ENCODE results near the gene NPW. TPM values are rescaled to one million over a fixed set of nuclear protein-coding genes. Genes with fewer than 3 reads are reported as not detected.
"Not testable (repeated sequence)": the region's sequence is repeated elsewhere in the genome, so short reads cannot be mapped to it uniquely, and the experiment has no call there.

The NPW gene
- total and polyA plus RNA-seq, 2 of the 8 experiments (the other 6 are each of a cell fraction or from before 2014, with no cell fraction given) = 4.0 to 10.3 TPM

DNA sequence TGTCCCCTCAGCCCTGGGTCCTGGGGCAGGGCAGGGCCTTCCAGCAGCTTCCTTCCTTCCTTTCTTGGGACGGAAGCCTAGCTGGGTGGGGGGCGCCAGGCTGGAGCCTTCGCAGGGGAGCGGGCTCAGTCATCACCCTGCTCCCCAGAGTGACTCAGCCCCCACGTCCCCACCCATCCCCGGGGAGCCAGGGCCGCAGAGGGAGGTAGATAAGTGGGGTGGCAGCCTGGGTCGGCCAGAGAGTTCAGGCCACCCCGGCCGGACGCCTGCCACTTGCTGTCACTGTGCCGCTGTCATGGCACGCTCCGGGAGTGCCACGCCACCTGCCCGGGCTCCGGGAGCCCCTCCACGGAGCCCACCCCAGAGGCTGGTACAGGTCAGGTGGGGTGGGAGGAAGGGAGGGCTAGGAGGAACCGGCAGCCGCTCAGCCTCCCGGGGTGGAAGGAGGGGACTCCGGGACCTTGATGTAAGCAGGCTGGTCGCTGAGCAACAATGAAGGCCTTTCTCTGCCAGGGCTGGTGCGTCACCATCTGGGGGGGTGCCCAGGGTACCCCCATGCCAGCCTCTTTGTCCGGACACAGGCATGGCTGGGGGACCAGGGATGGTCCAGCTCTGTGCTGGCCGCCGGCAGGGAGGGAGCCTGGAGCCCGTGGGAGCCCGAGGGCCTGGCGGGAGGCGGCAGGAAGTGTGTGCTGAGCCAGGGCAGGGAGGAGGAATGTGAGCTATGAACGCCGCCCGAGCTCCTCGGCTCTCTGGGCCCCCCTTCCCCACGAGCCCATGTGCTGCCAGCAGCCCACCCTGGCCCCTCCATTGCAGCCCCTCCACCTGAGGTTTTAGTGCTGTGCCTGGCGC, 13.7 kb downstream of the NPW start (continued):
- no peak for TF ChIP-seq SIN3A (conservative IDR thresholded peaks at IDR 0.05 in 1 of 2, IDR thresholded peaks at IDR 0.05 in 1 of 2; ENCODE audit: low read depth in 1 of 2, low read length in 2 of 2)
- no peak for TF ChIP-seq HDAC6 (IDR thresholded peaks at IDR 0.05; ENCODE audit: low read depth, low read length)

DNA sequence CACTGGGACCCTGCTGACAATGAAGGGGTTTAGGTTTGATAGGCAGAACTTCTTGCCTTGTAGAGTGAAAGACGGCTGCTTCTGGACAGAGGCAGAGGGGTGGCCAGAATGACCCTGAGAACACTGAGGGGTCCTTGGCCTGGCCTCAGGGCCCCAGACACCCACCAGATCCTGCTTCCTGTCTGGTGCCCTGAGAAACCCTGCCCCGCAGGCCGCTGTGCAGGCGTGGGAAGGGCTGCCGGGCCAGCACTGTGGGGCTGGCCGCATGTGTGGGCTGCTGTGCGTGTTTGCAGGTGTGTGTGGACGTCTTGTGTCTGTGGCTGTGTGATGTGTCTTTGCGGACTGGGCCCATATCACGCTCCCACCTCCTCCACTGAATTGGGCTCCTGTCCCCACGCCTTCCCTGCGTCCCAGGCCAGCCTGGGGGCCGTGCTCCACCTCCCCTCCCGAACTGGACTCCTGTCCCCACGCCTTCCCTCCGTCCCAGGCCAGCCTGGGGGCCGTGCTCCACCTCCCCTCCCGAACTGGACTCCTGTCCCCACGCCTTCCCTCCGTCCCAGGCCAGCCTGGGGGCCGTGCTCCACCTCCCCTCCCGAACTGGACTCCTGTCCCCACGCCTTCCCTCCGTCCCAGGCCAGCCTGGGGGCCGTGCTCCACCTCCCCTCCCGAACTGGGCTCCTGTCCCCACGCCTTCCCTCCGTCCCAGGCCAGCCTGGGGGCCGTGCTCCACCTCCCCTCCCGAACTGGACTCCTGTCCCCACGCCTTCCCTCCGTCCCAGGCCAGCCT, 14.5 kb downstream of the NPW start:
- not testable (repeated sequence) for H3K18ac ChIP-seq (ENCODE audit: extremely low read depth, low read length); H2BK20ac ChIP-seq (ENCODE audit: low read length); H2BK15ac ChIP-seq (ENCODE audit: low read length); H2BK5ac ChIP-seq (ENCODE audit: low read depth, low read length); H2AFZ ChIP-seq (ENCODE audit: low read length); H3K4me1 ChIP-seq (replicated peaks in 1 of 4; ENCODE audit: control insufficient read depth in 3 of 4, insufficient read depth in 4 of 4, low read length in 3 of 4); H3K9ac ChIP-seq (replicated peaks in 1 of 4; ENCODE audit: extremely low read depth in 1 of 4, low read depth in 3 of 4, low read length in 3 of 4); H3K36me3 ChIP-seq (ENCODE audit: control insufficient read depth in 2 of 4, insufficient read depth in 4 of 4, low read length in 3 of 4); H3K23me2 ChIP-seq (ENCODE audit: low read depth, low read length); H3K14ac ChIP-seq (ENCODE audit: insufficient read length); H3K4me3 ChIP-seq (ENCODE audit: extremely low read depth in 1 of 4, insufficient read depth in 2 of 4, low read depth in 3 of 4, low read length in 4 of 4); H3K56ac ChIP-seq (replicated peaks; ENCODE audit: insufficient read length, low read depth, low read length); H3K9me3 ChIP-seq (ENCODE audit: insufficient read depth in 2 of 2, low read depth in 1 of 2, low read length in 1 of 2); H3K79me1 ChIP-seq (ENCODE audit: low read depth, low read length); H4K91ac ChIP-seq (replicated peaks; ENCODE audit: insufficient read length, low read length); H3K4ac ChIP-seq (replicated peaks; ENCODE audit: insufficient read length, low read depth, low read length); H3K23ac ChIP-seq (ENCODE audit: insufficient read length); DNase-seq (ENCODE audit: low read depth in 1 of 2, low spot score in 2 of 2); H3K4me2 ChIP-seq (ENCODE audit: insufficient read depth in 1 of 2, low read depth in 2 of 2, low read length in 2 of 2); H2BK120ac ChIP-seq (replicated peaks; ENCODE audit: low read depth, low read length); H4K5ac ChIP-seq (ENCODE audit: insufficient read length, low read depth, low read length); H4K20me1 ChIP-seq (replicated peaks in 1 of 2; ENCODE audit: control insufficient read depth in 1 of 2, insufficient read depth in 2 of 2, low read length in 2 of 2); H3K79me2 ChIP-seq (ENCODE audit: control insufficient read depth in 1 of 2, insufficient read depth in 2 of 2, low read length in 2 of 2); H2BK12ac ChIP-seq (ENCODE audit: low read depth, low read length); H2AK5ac ChIP-seq (ENCODE audit: low read depth, low read length); H3K27me3 ChIP-seq (replicated peaks in 1 of 4; ENCODE audit: control insufficient read depth in 3 of 4, extremely low read depth in 1 of 4, insufficient read depth in 3 of 4, low read length in 3 of 4); FAIRE-seq; H3K27ac ChIP-seq (ENCODE audit: low read depth, low read length); H4K8ac ChIP-seq (ENCODE audit: extremely low read depth, insufficient read depth, low read length)
- POLR2A ChIA-PET (ENCODE audit: partially characterized antibody) = interaction anchor here (0.6 to 2.4 kb wide), 4 partner anchors 7 to 51 kb away, joined by 3 to 9 read pairs (median 3); no protein-coding TSS in a partner anchor
- 86% methylated on average over 11 of the region's 32 CpGs; no CpG with 5 or more reads in 1 of the 2 experiments for WGBS, 2 experiments (ENCODE audit: extremely low coverage in 1 of 2, insufficient coverage in 1 of 2, insufficient read length in 1 of 2, insufficient replicate concordance in 2 of 2, low coverage in 1 of 2, low lambda C conversion rate in 2 of 2, missing lambda C conversion rate in 1 of 2)
- CTCF ChIA-PET (ENCODE audit: partially characterized antibody) = interaction anchor here (1.0 to 2.3 kb wide), 4 partner anchors 12 to 19 kb away, joined by 3 to 16 read pairs (median 3); no protein-coding TSS in a partner anchor
